Body of pancreas (tissue), 4 donors: ENCODE data around the gene CNNM3.

Experiments
- POLR2A ChIP-seq, 3 donors: fragments of 450-650 bp; IDR thresholded peaks; one replicate each; pipeline ENCODE4 v1.6.1; 2016; ENCODE audit warnings: antibody characterized with exemption in 3 of 3, mild to moderate bottlenecking in 2 of 3
- TF ChIP-seq, protein P1 (sequence below), 7 experiments: fragments of 450-650 bp in 4 of 7; fragments of 200-600 bp in 3 of 7; sonication (generic) in 3 of 7; IDR thresholded peaks; one replicate each; pipeline ENCODE4 v1.5.1; 2016 to 2019; ENCODE audit warnings: antibody characterized with exemption in 7 of 7

DNA sequence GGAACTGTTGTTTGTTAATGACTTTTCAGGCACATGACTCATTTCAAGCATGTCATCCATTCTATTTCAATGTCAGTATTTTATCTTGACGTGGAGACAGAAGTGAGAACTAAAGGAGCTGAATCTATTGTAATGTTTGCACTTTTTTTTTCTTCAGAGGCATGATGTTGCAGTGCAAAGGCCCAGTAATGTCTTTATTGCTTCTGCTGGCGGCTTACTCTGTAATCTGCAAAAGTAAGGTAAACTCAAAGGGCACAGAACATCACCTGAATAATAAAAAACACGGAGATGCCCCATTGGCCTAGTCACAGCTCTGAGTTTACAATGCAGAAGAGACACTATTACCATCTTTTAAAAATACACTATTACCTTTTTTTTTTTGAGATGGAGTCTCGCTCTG lies 2.4 kb upstream of the CNNM3 start:
- no peak for TF ChIP-seq POLR2A (IDR thresholded peaks at IDR 0.05)
- TF ChIP-seq, protein P1, sequence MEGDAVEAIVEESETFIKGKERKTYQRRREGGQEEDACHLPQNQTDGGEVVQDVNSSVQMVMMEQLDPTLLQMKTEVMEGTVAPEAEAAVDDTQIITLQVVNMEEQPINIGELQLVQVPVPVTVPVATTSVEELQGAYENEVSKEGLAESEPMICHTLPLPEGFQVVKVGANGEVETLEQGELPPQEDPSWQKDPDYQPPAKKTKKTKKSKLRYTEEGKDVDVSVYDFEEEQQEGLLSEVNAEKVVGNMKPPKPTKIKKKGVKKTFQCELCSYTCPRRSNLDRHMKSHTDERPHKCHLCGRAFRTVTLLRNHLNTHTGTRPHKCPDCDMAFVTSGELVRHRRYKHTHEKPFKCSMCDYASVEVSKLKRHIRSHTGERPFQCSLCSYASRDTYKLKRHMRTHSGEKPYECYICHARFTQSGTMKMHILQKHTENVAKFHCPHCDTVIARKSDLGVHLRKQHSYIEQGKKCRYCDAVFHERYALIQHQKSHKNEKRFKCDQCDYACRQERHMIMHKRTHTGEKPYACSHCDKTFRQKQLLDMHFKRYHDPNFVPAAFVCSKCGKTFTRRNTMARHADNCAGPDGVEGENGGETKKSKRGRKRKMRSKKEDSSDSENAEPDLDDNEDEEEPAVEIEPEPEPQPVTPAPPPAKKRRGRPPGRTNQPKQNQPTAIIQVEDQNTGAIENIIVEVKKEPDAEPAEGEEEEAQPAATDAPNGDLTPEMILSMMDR (IDR thresholded peaks at IDR 0.05) = no peak
